Endothelial cell of umbilical vein (primary cell): ENCODE measurements around the gene TMEM222. TPM values are rescaled to one million over a fixed set of nuclear protein-coding genes. Genes with fewer than 3 reads are reported as not detected.

Experiments
- BruUV-seq: library from RNA; stranded (reverse); fragments of 400-500 nt; replicated peaks from 2 replicates; lab custom pipeline; 2021; lab: Mats Ljungman, UMichigan
- CTCF ChIA-PET: fragments of 300-600, 350-600 bp; sonication (Branson Sonifier 250); formaldehyde crosslinking; loops from one replicate; lab custom pipeline; 2021; ENCODE audit warnings: antibody characterized with exemption, inconsistent platforms; lab: Charles Lee
- POLR2A ChIA-PET: fragments of 300-600, 350-600 bp; sonication (Branson Sonifier 250); formaldehyde crosslinking; loops from one replicate; lab custom pipeline; 2021; ENCODE audit warnings: antibody characterized with exemption, inconsistent platforms; lab: Charles Lee
- DNase-seq: peaks from one replicate; pipeline ENCODE4 v3.0.0-alpha.2; 2011; ENCODE audit warnings: low read depth, low spot score
- FAIRE-seq: peaks from 2 replicates; lab custom pipeline; 2011; peaks lifted over from hg19 to GRCh38; lab: Jason Lieb, UNC
- H2AFZ ChIP-seq: 2 replicates; pipeline ENCODE4 v1.6.0; 2012; ENCODE audit warnings: low read depth, low read length, control low read depth, inconsistent platforms
- H3K27ac ChIP-seq: 2 replicates; pipeline ENCODE4 v1.5.1; 2011; ENCODE audit warnings: low read depth, mild to moderate bottlenecking, control low read depth, low read length, moderate library complexity; ENCODE audit not compliant: insufficient read depth
- H3K27me3 ChIP-seq, 2 experiments: 2 replicates each; pipeline versions ENCODE4 v1.6.0 to v1.6.1; 2011; ENCODE audit warnings: low read length in 2 of 2, mixed read lengths in 1 of 2; ENCODE audit not compliant: control insufficient read depth in 2 of 2, insufficient read depth in 2 of 2
- H3K36me3 ChIP-seq, 2 experiments: 2 replicates in 1 of 2; 3 replicates in 1 of 2; pipeline ENCODE4 v1.5.1; 2011; ENCODE audit warnings: low read length in 2 of 2, mild to moderate bottlenecking in 1 of 2, moderate library complexity in 1 of 2; ENCODE audit not compliant: control insufficient read depth in 2 of 2, insufficient read depth in 2 of 2; ENCODE audit errors: extremely low read depth in 1 of 2
- H3K4me1 ChIP-seq: 3 replicates; pipeline ENCODE4 v1.5.1; 2011; ENCODE audit warnings: mild to moderate bottlenecking, low read length; ENCODE audit not compliant: control insufficient read depth, insufficient read depth; ENCODE audit errors: extremely low read depth
- H3K4me2 ChIP-seq: 2 replicates; pipeline ENCODE4 v1.6.1; 2011; ENCODE audit warnings: low read length, control low read depth, mixed read lengths; ENCODE audit not compliant: insufficient read depth
- H3K4me3 ChIP-seq, 3 experiments: fragments of 200-600 bp in 1 of 3; sonication (generic), shearing (Covaris generic) in 1 of 3; replicated peaks in 1 of 3; 2 replicates each; pipeline ENCODE4 v1.5.1; 2011 to 2016; ENCODE audit warnings: control low read depth in 3 of 3, low read length in 3 of 3, mild to moderate bottlenecking in 2 of 3, inconsistent platforms in 1 of 3, low read depth in 1 of 3, moderate library complexity in 1 of 3; ENCODE audit not compliant: insufficient read depth in 1 of 3
- H3K79me2 ChIP-seq: 2 replicates; pipeline ENCODE4 v1.6.0; 2012; ENCODE audit warnings: low read length, inconsistent platforms; ENCODE audit not compliant: control insufficient read depth, insufficient read depth
- H3K9ac ChIP-seq: replicated peaks from 2 replicates; pipeline ENCODE3; 2011; ENCODE audit warnings: low read length, control low read depth; ENCODE audit not compliant: insufficient read depth; ENCODE audit errors: extremely low read depth
- H3K9me1 ChIP-seq: replicated peaks from 3 replicates; pipeline ENCODE4 v1.6.0; 2011; ENCODE audit warnings: mild to moderate bottlenecking, low read length; ENCODE audit not compliant: control insufficient read depth, insufficient read depth; ENCODE audit errors: extremely low read depth
- H3K9me3 ChIP-seq: replicated peaks from 2 replicates; pipeline ENCODE4 v1.5.1; 2012; ENCODE audit warnings: low read length, inconsistent platforms; ENCODE audit not compliant: control insufficient read depth, insufficient read depth
- H4K20me1 ChIP-seq: replicated peaks from 2 replicates; pipeline ENCODE3; 2011; ENCODE audit warnings: mild to moderate bottlenecking, low read length; ENCODE audit not compliant: control insufficient read depth, insufficient read depth; ENCODE audit errors: extremely low read depth
- EZH2 ChIP-seq: IDR thresholded peaks from 2 replicates; pipeline ENCODE4 v1.6.1; 2012; ENCODE audit warnings: borderline replicate concordance, low read depth, mild to moderate bottlenecking, moderate library complexity, low read length, inconsistent platforms; ENCODE audit not compliant: severe bottlenecking
- FOS ChIP-seq: IDR thresholded peaks from 2 replicates; pipeline ENCODE4 v1.6.1; 2011; ENCODE audit warnings: mild to moderate bottlenecking, low read length, moderate library complexity, borderline replicate concordance; ENCODE audit not compliant: insufficient read depth
- GATA2 ChIP-seq: IDR thresholded peaks from 2 replicates; pipeline ENCODE4 v1.7.0; 2011; ENCODE audit warnings: low read depth, mild to moderate bottlenecking, moderate library complexity, mixed read lengths, low read length; ENCODE audit not compliant: insufficient read length, insufficient read depth
- JUN ChIP-seq: IDR thresholded peaks from 2 replicates; pipeline ENCODE4 v1.6.1; 2011; ENCODE audit warnings: borderline replicate concordance, low read depth; ENCODE audit not compliant: insufficient read length, insufficient read depth
- MYC ChIP-seq: IDR thresholded peaks from one replicate; pipeline ENCODE4 v1.6.1; 2011; ENCODE audit warnings: mild to moderate bottlenecking, low read depth, low read length
- POLR2A ChIP-seq: IDR thresholded peaks from 2 replicates; pipeline ENCODE4 v1.6.1; 2012; ENCODE audit warnings: low read depth, mild to moderate bottlenecking, control low read depth, low read length
- POLR2AphosphoS5 ChIP-seq: IDR thresholded peaks from 2 replicates; pipeline ENCODE4 v1.6.1; 2012; ENCODE audit warnings: low read depth, mild to moderate bottlenecking, control low read depth, low read length, moderate library complexity; ENCODE audit not compliant: insufficient read depth
- dilution Hi-C: fragments of 300-500 bp; cut with MboI; formaldehyde crosslinking; loops from one replicate; pipeline ENCODE4 v1.15.0; 2019; ENCODE audit warnings: low sequenced_read_pairs; ENCODE audit not compliant: extremely low pct_ligation_motif_present
- intact Hi-C: fragments of 100-400 bp; cut with micrococcal nuclease; formaldehyde crosslinking; loops from one replicate; pipeline ENCODE4 v1.10.0; 2022
- polyA plus RNA-seq, 4 experiments: library from polyadenylated mRNA; depleted of rRNA in 3 of 4; stranded (reverse) in 3 of 4; unstranded in 1 of 4; fragments of >200 nt; gene quantifications; 2 replicates each; pipeline versions ENCODE4 v1.2.1 to v1.2.3, GENCODE V29; 2011 to 2012; ENCODE audit warnings: missing spikeins in 1 of 4
- total RNA-seq: library from RNA; stranded (reverse); gene quantifications from 2 replicates; pipeline ENCODE4 v1.2.3, GENCODE V29; 2021
- TF ChIP-seq, protein P1 (sequence below): IDR thresholded peaks from 2 replicates; pipeline ENCODE4 v1.6.1; 2011; ENCODE audit not compliant: insufficient read depth, insufficient read length
- TF ChIP-seq, protein P2 (sequence below), 2 donors: IDR thresholded peaks; 1 replicate in 1 of 2; 2 replicates in 1 of 2; pipeline ENCODE4 v1.5.1; 2011; ENCODE audit warnings: low read length in 2 of 2, mild to moderate bottlenecking in 2 of 2, moderate library complexity in 2 of 2, control low read depth in 1 of 2, inconsistent platforms in 1 of 2, low read depth in 1 of 2; ENCODE audit not compliant: insufficient read depth in 1 of 2; ENCODE audit errors: extremely low read depth in 1 of 2

Gene TMEM222
- total and polyA plus RNA-seq, 2 donors (not counting 3 experiments of a cell fraction or from before 2014, with no cell fraction given): 45.8 to 76.1 TPM

DNA sequence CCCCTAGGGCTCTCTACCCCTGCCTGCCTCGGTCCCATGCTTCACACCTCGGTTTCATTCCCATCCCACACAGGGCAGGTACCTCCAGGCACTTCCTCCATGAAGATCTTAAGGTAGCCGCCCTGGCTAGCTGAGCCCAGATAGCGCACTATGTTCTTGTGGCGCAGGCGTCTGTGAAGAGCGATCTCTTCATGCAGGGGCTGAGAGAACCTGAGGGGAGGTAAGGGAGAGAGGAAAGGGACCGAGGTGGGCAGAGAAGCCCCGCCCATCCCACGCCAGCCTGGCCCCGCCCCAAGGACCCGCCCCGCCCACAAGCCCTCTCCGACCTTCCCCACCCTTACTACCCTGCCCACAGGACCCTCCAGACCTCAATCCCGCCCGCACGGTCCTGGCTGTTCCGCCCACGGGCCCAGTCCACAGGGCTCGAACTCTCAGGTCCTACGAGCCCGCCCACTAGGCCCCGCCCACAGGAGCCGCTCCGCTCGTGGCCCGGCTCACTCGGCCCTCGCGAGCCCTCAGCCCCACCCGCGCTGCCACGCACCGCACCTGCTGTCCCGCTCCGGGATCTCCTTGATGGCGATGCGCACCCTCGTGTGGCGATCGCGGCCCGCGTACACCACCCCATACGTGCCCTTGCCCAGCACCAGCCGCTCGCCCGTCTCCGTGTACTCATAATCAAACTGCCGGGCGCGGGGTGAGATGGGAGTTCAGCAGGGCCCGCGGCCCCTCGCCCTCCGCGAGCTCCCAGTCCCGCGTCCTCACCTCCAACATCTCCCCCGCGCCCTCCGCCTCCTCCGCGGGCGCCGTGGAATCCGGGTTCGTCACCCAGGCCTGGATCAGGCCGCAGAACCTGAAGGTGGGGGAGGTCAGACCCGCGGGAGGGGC, 38.4 kb downstream of the TMEM222 start:
- DNase-seq (no peak), FAIRE-seq (no peak)
- intact Hi-C loops (no loop called here), dilution Hi-C loops (no loop called here)
- BruUV-seq: no TSS peak
- no peak for TF ChIP-seq POLR2AphosphoS5
- no peak for TF ChIP-seq JUN
- TF ChIP-seq GATA2: no peak
- TF ChIP-seq, protein P1, sequence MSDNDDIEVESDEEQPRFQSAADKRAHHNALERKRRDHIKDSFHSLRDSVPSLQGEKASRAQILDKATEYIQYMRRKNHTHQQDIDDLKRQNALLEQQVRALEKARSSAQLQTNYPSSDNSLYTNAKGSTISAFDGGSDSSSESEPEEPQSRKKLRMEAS: no peak
- TF ChIP-seq FOS: no peak
- TF ChIP-seq, protein P2, sequence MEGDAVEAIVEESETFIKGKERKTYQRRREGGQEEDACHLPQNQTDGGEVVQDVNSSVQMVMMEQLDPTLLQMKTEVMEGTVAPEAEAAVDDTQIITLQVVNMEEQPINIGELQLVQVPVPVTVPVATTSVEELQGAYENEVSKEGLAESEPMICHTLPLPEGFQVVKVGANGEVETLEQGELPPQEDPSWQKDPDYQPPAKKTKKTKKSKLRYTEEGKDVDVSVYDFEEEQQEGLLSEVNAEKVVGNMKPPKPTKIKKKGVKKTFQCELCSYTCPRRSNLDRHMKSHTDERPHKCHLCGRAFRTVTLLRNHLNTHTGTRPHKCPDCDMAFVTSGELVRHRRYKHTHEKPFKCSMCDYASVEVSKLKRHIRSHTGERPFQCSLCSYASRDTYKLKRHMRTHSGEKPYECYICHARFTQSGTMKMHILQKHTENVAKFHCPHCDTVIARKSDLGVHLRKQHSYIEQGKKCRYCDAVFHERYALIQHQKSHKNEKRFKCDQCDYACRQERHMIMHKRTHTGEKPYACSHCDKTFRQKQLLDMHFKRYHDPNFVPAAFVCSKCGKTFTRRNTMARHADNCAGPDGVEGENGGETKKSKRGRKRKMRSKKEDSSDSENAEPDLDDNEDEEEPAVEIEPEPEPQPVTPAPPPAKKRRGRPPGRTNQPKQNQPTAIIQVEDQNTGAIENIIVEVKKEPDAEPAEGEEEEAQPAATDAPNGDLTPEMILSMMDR (IDR thresholded peaks at IDR 0.05; ENCODE audit: extremely low read depth in 1 of 2, insufficient read depth in 1 of 2, low read depth in 1 of 2, low read length in 2 of 2): no peak
- no peak for TF ChIP-seq EZH2
- TF ChIP-seq POLR2A: no peak
- TF ChIP-seq MYC: no peak
- Histone ChIP-seq H3K79me2 (no peaks in the 10 kb centered on the region), H3K4me3 (no peak overlapping the region), H3K4me2 (no peak overlapping the region), H2AFZ (no peak overlapping the region), H4K20me1 (no peaks in the 10 kb centered on the region), H3K27ac (no peak overlapping the region), H3K27me3 (no peaks in the 10 kb centered on the region), H3K9me1 (no peaks in the 10 kb centered on the region), H3K4me1 (peaks cover 6% of the 10 kb centered on the region), H3K9me3 (no peaks in the 10 kb centered on the region), H3K36me3 (peaks cover 0 to 2% of the 10 kb centered on the region in 2 experiments), H3K9ac (no peak overlapping the region)
- POLR2A ChIA-PET: no interaction called here
- CTCF ChIA-PET: interaction anchor here (2.5 to 3.4 kb wide), 2 partner anchors 28 to 35 kb away, joined by 11 to 45 read pairs; no protein-coding TSS in a partner anchor
